CD4-positive, alpha-beta T cell (primary cell): ENCODE results near the gene AMACR. TPM values are rescaled to one million over a fixed set of nuclear protein-coding genes. Genes with fewer than 3 reads are reported as not detected.

Experiments
- ATAC-seq: fragments of 200-7000 bp; cut with Tn5 transposase; one replicate; pipeline ENCODE4 v1.10.0; 2022; ENCODE audit warnings: mild to moderate bottlenecking; ENCODE audit not compliant: poor library complexity
- CTCF ChIA-PET: fragments of 350-600 bp; sonication (Branson Sonifier 250); formaldehyde crosslinking; loops from one replicate; lab custom pipeline; 2021; ENCODE audit warnings: antibody characterized with exemption, inconsistent platforms; lab: Charles Lee
- POLR2A ChIA-PET: fragments of 350-600 bp; sonication (Branson Sonifier 250); formaldehyde crosslinking; loops from one replicate; lab custom pipeline; 2021; ENCODE audit warnings: antibody characterized with exemption, inconsistent platforms; lab: Charles Lee
- DNase-seq, 14 experiments: peaks; one replicate each; pipeline ENCODE4 v3.0.0-alpha.2; 2013 to 2020; ENCODE audit warnings: mixed read lengths in 2 of 14
- H3K27ac ChIP-seq, 2 donors: one replicate each; pipeline versions ENCODE4 v1.5.1 to v1.7.0; 2013; ENCODE audit warnings: low read length in 2 of 2, low read depth in 1 of 2, mild to moderate bottlenecking in 1 of 2
- H3K27me3 ChIP-seq, 2 experiments: 1 replicate in 1 of 2; 2 replicates in 1 of 2; pipeline versions ENCODE4 v1.6.1 to v1.7.0; 2013; ENCODE audit warnings: low read length in 2 of 2, control low read depth in 1 of 2, mild to moderate bottlenecking in 1 of 2, moderate library complexity in 1 of 2; ENCODE audit not compliant: insufficient read depth in 2 of 2, control insufficient read depth in 1 of 2
- H3K36me3 ChIP-seq: one replicate; pipeline ENCODE4 v1.6.1; 2013; ENCODE audit warnings: low read length, control low read depth; ENCODE audit not compliant: insufficient read depth
- H3K4me1 ChIP-seq: one replicate; pipeline ENCODE4 v1.6.1; 2013; ENCODE audit warnings: low read length, control low read depth; ENCODE audit not compliant: insufficient read depth
- H3K4me3 ChIP-seq: one replicate; pipeline ENCODE4 v1.5.1; 2013; ENCODE audit warnings: mild to moderate bottlenecking, low read length, moderate library complexity
- H3K9me3 ChIP-seq, 2 experiments: 1 replicate in 1 of 2; 2 replicates in 1 of 2; pipeline versions ENCODE4 v1.6.1 to v1.7.0; 2013; ENCODE audit warnings: low read length in 2 of 2, mild to moderate bottlenecking in 2 of 2, control low read depth in 1 of 2, moderate library complexity in 1 of 2; ENCODE audit not compliant: control insufficient read depth in 1 of 2, insufficient read depth in 1 of 2
- H3K27ac Mint-ChIP-seq: one replicate; pipeline ENCODE4 v1.8.0; 2020; ENCODE audit warnings: mixed read lengths
- H3K27me3 Mint-ChIP-seq: one replicate; pipeline ENCODE4 v1.8.0; 2021; ENCODE audit warnings: mixed read lengths
- H3K36me3 Mint-ChIP-seq: one replicate; pipeline ENCODE4 v1.8.0; 2021; ENCODE audit warnings: low read depth, mixed read lengths
- H3K4me1 Mint-ChIP-seq: one replicate; pipeline ENCODE4 v1.8.0; 2021; ENCODE audit warnings: low read depth, mixed read lengths
- H3K4me3 Mint-ChIP-seq: one replicate; pipeline ENCODE4 v1.8.0; 2020; ENCODE audit warnings: mild to moderate bottlenecking, mixed read lengths
- H3K9me3 Mint-ChIP-seq: one replicate; pipeline ENCODE4 v1.8.0; 2020; ENCODE audit warnings: mixed read lengths
- intact Hi-C, 2 experiments: fragments of 100-400 bp; cut with DNase I in 1 of 2; cut with micrococcal nuclease in 1 of 2; formaldehyde crosslinking; loops; one replicate each; pipeline versions ENCODE4 v1.15.1 to v1.9.0; 2023 to 2025; cut with DNase I, micrococcal nuclease
- total RNA-seq, 174 experiments: library from RNA in 2 of 174; stranded (reverse) in 2 of 174; gene quantifications; one replicate each; pipeline ENCODE4 v1.2.3 and lab custom pipeline; 2021 to 2026
- TF ChIP-seq, protein P1 (sequence below): fragments of 200-600 bp; IDR thresholded peaks from one replicate; pipeline ENCODE4 v1.8.0; 2022; ENCODE audit warnings: antibody characterized with exemption, mild to moderate bottlenecking

The AMACR gene
- total RNA-seq, 2 experiments from 2014 or later = 1.3 to 1.4 TPM

- Histone ChIP-seq H3K4me1 (no peaks in the 10 kb centered on the region), H3K36me3 (peaks cover 4% of the 10 kb centered on the region), H3K9me3 (no peaks in the 10 kb centered on the region), H3K4me3 (no peak overlapping the region), H3K27ac (no peak overlapping the region), H3K27me3 (no peaks in the 10 kb centered on the region)
- no peak overlapping the region for H3K4me3 Mint-ChIP-seq
- ATAC-seq (no peak), DNase-seq (no peak)
- H3K27me3 Mint-ChIP-seq = no peaks in the 10 kb centered on the region
- H3K4me1 Mint-ChIP-seq = no peaks in the 10 kb centered on the region
- H3K9me3 Mint-ChIP-seq = no peaks in the 10 kb centered on the region
- intact Hi-C loops = no loop called here
- no peak overlapping the region for H3K27ac Mint-ChIP-seq
- TF ChIP-seq, protein P1, sequence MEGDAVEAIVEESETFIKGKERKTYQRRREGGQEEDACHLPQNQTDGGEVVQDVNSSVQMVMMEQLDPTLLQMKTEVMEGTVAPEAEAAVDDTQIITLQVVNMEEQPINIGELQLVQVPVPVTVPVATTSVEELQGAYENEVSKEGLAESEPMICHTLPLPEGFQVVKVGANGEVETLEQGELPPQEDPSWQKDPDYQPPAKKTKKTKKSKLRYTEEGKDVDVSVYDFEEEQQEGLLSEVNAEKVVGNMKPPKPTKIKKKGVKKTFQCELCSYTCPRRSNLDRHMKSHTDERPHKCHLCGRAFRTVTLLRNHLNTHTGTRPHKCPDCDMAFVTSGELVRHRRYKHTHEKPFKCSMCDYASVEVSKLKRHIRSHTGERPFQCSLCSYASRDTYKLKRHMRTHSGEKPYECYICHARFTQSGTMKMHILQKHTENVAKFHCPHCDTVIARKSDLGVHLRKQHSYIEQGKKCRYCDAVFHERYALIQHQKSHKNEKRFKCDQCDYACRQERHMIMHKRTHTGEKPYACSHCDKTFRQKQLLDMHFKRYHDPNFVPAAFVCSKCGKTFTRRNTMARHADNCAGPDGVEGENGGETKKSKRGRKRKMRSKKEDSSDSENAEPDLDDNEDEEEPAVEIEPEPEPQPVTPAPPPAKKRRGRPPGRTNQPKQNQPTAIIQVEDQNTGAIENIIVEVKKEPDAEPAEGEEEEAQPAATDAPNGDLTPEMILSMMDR = no peak
- H3K36me3 Mint-ChIP-seq = peaks cover 11% of the 10 kb centered on the region
- POLR2A ChIA-PET = no interaction called here
- CTCF ChIA-PET = no interaction called here
These were observed 7.4 kb upstream of the AMACR start for GRCh38 chr5:34015120-34015822.

DNA sequence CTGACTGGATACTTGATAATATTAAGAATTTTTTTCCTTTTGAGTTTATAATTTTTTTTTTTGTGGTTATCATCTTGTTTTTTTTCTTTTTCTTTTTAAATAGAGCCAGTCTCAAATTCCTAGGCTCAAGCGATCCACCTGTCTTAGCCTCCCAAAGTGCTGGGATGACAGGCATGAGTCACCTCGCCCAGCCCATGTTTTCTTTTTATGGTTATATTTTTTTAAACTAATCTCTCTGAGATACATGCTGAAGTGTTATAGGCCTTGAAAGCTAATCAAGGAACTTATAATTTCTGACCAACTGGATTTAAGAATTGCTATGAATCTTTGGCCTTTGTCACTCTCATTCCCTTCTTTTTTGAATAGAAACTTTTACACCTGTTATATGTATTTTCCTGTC is 6.8 kb upstream of the AMACR start:
- no peak for ATAC-seq
- H3K4me3 Mint-ChIP-seq = no peak overlapping the region
- intact Hi-C loops = no loop called here
- TF ChIP-seq, protein P1 = no peak
- ChIA-PET POLR2A (no interaction called here), CTCF (no interaction called here)
- Histone ChIP-seq H3K4me3 (no peak overlapping the region), H3K9me3 (no peaks in the 10 kb centered on the region), H3K27ac (no peak overlapping the region), H3K4me1 (no peaks in the 10 kb centered on the region), H3K36me3 (no peaks in the 10 kb centered on the region), H3K27me3 (no peaks in the 10 kb centered on the region)
- H3K27ac Mint-ChIP-seq = no peak overlapping the region
- peaks cover 5% of the 10 kb centered on the region for H3K36me3 Mint-ChIP-seq
- DNase-seq = no peak
- H3K4me1 Mint-ChIP-seq = peaks cover 1% of the 10 kb centered on the region
- H3K27me3 Mint-ChIP-seq = no peaks in the 10 kb centered on the region
- no peaks in the 10 kb centered on the region for H3K9me3 Mint-ChIP-seq

- CTCF ChIA-PET = no interaction called here
These were observed 5.7 kb upstream of the AMACR start for GRCh38 chr5:34013547-34013946.

More at GRCh38 chr5:34013547-34013946, 5.7 kb upstream of the AMACR start:
- intact Hi-C loops = no loop called here
- no peak overlapping the region for H3K27ac ChIP-seq
- no peaks in the 10 kb centered on the region for H3K9me3 ChIP-seq
- H3K4me1 ChIP-seq = no peaks in the 10 kb centered on the region
- no peak overlapping the region for H3K4me3 ChIP-seq
- no peak for ATAC-seq
- H3K9me3 Mint-ChIP-seq = no peaks in the 10 kb centered on the region
- POLR2A ChIA-PET = no interaction called here
- no peaks in the 10 kb centered on the region for H3K27me3 ChIP-seq
- H3K27me3 Mint-ChIP-seq = no peaks in the 10 kb centered on the region
- H3K4me1 Mint-ChIP-seq = peaks cover 12% of the 10 kb centered on the region
- peaks cover 3% of the 10 kb centered on the region for H3K36me3 Mint-ChIP-seq
- TF ChIP-seq, protein P1 = no peak
- no peak overlapping the region for H3K4me3 Mint-ChIP-seq
- DNase-seq = no peak
- no peak overlapping the region for H3K27ac Mint-ChIP-seq
- no peaks in the 10 kb centered on the region for H3K36me3 ChIP-seq
